ENCODE measurements around the gene LARGE1.

The LARGE1 gene

DNA sequence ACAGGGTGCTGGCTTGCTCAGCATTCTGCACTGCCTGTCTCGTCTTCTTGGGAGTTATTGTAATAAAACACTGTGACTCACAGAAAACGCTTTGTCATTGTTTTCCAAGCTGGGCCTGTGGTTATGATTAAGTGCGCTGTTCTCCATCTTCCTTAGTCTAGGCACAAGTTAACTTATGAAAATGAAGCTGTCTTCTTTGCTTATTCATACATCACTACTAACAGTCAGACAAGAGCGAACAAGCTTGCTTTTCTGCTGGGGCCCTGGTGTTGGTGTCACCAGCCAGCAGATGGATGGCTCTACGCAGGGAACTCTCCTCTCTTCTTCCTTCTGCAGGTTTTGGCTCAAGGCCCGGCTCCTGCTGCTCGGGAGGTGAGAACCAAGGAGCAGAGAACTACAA lies 482.0 kb downstream of the LARGE1 start:
- in situ Hi-C loops (cut with MboI; ENCODE audit: low sequenced_read_pairs, unreplicated experiment): no loop called here

DNA sequence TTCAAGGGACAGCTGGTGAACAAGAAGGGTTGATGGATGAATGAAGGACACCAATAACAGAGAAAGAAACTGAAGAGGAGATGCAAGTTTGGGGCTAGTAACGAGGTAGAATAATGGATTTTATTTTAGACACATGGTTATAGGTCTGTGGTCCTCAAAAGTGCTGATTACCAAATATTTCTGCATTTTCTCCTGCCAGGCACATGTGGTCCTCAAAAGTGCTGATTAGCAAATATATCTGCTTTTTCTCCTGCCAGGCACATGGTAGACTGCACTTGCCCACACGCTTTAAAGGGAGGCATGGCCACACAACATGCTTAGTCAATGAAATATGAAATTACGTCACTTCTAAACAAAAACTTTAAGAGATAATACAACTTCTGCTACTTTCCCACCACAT lies 489.0 kb downstream of the LARGE1 start:
- TF ChIP-seq CTCF (IDR thresholded peaks at IDR 0.05; ENCODE audit: borderline replicate concordance, control extremely low read depth, extremely low read depth, insufficient read depth, missing control alignments): no peak
- in situ Hi-C loops (cut with MboI; ENCODE audit: low sequenced_read_pairs, unreplicated experiment): no loop called here
- DNase-seq (ENCODE audit: low spot score): no peak

More for the DNA sequence above, 482.0 kb downstream of the LARGE1 start:
- no peak for TF ChIP-seq CTCF (IDR thresholded peaks at IDR 0.05; ENCODE audit: borderline replicate concordance, control extremely low read depth, extremely low read depth, insufficient read depth, missing control alignments)
- DNase-seq (ENCODE audit: low spot score): no peak

- in situ Hi-C loops (cut with MboI; ENCODE audit: low sequenced_read_pairs, unreplicated experiment): no loop called here
- DNase-seq (ENCODE audit: low spot score): no peak
- no peak for TF ChIP-seq CTCF (IDR thresholded peaks at IDR 0.05; ENCODE audit: borderline replicate concordance, control extremely low read depth, extremely low read depth, insufficient read depth, missing control alignments)
Observed at GRCh38 chr22:33429281-33429680, 491.0 kb downstream of the LARGE1 start.

- DNase-seq (ENCODE audit: low spot score): no peak
- in situ Hi-C loops (cut with MboI; ENCODE audit: low sequenced_read_pairs, unreplicated experiment): no loop called here
- TF ChIP-seq CTCF (IDR thresholded peaks at IDR 0.05; ENCODE audit: borderline replicate concordance, control extremely low read depth, extremely low read depth, insufficient read depth, missing control alignments): no peak
Observed at GRCh38 chr22:33427461-33427860, 492.8 kb downstream of the LARGE1 start.

GRCh38 chr22:33426451-33426850 lies 493.8 kb downstream of the LARGE1 start:
- in situ Hi-C loops (cut with MboI; ENCODE audit: low sequenced_read_pairs, unreplicated experiment): no loop called here
- no peak for DNase-seq (ENCODE audit: low spot score)
- TF ChIP-seq CTCF (IDR thresholded peaks at IDR 0.05; ENCODE audit: borderline replicate concordance, control extremely low read depth, extremely low read depth, insufficient read depth, missing control alignments): no peak

DNA sequence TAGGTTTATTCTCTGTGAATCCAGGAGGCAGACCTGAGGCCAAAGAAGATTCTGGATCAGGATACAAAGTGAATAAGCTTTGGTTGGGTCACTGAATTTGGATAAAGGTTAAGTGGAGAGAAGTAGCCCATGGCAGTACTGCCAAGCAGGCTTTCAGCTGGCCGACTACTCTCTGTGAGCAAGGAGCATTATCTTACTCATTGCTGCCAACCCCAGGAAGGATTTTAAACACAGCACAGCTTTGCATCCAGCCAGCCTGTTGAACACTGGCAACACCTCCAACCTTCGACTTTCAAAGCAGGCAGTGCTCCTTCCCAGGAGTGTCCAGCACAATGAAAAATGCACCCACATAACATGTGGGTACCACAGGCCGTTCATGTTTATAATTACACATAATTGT lies 498.4 kb downstream of the LARGE1 start:
- TF ChIP-seq CTCF (IDR thresholded peaks at IDR 0.05; ENCODE audit: borderline replicate concordance, control extremely low read depth, extremely low read depth, insufficient read depth, missing control alignments): no peak
- no peak for DNase-seq (ENCODE audit: low spot score)
- in situ Hi-C loops (cut with MboI; ENCODE audit: low sequenced_read_pairs, unreplicated experiment): no loop called here

DNA sequence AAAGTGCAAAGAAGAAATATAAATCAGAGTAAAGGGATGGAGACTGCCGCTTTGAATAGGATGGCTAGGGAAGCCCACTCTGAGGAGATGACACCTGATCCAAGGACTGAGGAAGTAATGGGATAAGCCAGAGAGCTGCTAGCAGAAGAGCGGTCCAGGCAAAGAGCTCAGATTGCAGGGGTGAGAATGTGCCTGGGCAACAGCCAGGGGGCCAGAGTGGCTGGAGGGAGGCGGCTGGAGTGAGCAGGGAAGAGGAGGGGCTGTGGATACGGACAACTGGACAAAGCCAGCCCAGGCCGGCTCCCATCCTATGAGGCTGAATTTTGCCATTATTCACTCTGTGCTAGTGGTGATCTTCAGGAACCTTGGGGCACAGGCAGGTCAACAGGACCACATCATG lies 501.8 kb downstream of the LARGE1 start:
- TF ChIP-seq CTCF (IDR thresholded peaks at IDR 0.05; ENCODE audit: borderline replicate concordance, control extremely low read depth, extremely low read depth, insufficient read depth, missing control alignments): no peak

More for the DNA sequence above, 501.8 kb downstream of the LARGE1 start:
- DNase-seq (ENCODE audit: low spot score): no peak
- in situ Hi-C loops (cut with MboI; ENCODE audit: low sequenced_read_pairs, unreplicated experiment): no loop called here
